GM18520 (cell line): ENCODE measurements around the gene UBXN1.

Experiments
- ATAC-seq: cut with Tn5 transposase; IDR thresholded peaks from one replicate; pipeline ENCODE4 v1.9.1; 2021; ENCODE audit not compliant: unreplicated experiment

UBXN1 gene, protein sequence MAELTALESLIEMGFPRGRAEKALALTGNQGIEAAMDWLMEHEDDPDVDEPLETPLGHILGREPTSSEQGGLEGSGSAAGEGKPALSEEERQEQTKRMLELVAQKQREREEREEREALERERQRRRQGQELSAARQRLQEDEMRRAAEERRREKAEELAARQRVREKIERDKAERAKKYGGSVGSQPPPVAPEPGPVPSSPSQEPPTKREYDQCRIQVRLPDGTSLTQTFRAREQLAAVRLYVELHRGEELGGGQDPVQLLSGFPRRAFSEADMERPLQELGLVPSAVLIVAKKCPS

DNA sequence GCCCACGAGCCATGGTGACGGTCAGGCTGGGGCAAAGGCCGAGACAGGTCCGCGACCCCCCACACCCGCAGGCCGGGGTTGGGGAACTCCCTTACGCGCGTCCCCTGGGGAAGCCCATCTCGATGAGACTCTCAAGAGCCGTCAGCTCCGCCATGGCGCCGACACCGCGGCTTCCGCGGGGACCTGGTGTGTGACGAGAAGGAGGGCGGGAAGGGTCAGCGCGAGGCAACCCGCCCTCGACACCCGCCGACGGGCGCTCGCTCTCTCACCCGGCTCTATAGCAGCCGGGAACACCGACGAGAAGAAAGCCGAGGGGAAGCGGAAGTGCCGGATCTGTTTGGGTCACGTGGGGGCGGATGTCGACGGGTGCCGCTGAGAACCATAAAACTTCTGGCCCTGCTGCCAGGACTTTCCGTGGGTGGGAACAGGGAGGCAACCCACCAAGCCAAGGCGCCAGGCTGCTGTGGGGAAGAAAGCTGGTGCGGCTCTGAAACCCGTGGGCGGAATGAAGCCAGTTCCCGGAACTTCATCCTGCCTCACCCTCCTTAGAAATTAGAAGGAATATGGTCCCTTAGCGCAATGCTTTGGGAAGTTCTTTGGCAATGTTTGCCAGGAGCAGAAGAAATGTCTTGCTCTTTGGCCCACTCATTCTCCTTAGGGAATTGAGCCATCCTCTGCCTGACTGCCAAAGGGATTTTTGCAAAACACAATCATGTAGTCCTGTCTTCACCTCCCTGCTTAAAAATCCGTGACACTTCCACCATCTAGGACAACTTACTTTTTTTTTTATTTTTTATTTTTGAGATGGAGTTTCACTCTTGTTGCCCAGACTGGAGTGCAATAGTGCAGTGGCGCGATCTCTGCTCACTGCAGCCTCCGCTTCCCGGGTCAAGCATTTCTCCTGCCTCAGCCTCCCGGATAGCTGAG is at the start of gene UBXN1:
Gene UBXN1 (minus strand): TSS at position 304 of the 927 bp plus-strand sequence. CDS start 150 bp downstream, at position 154.
- no peak for ATAC-seq

DNA sequence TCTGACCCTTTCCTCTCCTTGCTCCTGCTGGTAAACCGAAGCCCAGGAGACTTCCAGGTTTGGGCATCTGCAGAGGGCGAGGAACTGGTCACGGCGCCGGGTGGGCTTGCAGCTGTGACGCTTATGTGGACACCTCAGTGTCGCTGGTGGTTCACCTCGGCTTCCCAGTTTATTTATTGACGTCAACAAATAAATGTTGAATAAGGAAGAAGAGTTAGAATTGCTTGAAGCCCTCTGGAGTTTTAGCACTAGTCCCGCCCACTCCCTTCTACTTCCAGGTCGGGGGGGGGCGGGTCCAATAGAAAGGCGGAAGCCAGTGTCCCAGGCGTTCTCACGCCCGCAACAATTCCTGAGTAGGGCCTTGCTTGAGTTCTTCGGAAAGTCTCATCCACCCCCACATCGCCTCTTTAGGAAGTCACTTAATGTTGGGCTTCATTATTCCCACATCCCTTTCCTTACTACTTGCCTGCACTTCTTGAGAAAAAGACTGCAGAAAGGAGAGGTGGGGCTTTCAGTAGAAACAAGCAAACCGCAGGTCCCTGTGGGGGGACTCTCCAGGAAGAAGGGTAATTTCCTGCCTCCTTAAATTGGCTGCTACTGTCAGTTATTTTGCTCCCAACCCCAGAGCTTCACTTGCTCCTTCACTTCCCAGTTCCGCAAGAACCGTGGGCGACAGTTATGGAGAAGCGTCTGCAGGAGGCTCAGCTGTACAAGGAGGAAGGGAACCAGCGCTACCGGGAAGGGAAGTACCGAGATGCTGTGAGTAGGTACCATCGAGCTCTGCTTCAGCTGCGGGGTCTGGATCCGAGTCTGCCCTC is 49.5 kb upstream of the UBXN1 start, which contains the start of gene TTC9C:
Gene TTC9C (plus strand): TSS at position 316 of the 818 bp plus-strand sequence. CDS start 363 bp downstream, at position 679.
- no peak for ATAC-seq

DNA sequence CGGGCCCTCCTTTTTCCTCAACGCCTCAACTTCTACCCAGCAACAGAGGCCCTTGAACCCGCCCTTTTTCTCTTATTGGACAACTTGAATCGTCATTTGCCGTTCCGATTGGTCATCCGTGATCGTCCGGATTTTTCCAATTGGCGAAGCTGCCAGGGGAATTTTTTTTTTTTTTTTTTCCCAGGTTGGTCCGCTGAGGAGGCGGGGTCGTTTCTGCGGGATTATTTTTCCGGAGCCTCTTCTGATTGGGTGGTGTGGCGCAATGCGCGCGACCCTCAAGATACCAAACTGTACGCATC is 48.9 kb upstream of the UBXN1 start:
- ATAC-seq, result peak; percentile 33

DNA sequence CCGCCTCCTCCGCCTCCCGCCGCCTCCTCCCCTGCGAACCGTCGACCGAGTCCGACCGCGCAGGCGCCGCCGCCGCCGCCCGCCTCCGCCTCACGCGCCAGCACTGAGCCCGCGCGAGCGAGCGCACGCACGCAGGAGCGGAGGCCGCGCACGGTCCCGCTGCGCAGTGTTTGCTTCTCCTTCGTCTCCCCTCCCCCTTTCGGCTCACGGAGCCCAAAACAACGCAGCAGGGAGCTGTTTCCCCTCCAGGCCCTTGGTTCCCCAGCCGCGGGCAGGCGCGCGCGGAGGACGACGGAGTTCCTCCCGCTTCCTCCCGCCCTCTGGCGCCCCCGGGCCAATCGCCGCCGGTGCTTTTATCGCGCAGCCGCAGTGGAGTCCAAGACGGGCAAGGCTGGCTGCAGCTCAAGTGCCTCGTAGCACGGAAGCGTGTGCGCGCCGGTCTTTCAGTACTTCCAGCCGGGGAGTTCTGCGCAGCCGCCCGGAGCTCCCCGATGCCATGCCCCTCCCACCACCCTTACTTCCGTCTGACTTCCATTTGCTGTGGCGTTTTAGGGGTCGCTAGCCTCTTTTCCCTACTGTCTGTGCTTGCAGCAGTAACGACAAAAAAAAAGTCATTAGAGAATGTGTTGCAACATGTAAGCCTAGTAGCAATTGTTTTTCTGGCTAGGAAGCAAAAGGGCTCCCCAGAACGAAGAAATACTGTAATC is 48.4 kb upstream of the UBXN1 start, which contains the start of gene HNRNPUL2:
Gene HNRNPUL2 (minus strand): TSS at position 293 of the 707 bp plus-strand sequence. CDS start 301 bp downstream, outside the sequence.
- ATAC-seq, result peak; percentile 67

DNA sequence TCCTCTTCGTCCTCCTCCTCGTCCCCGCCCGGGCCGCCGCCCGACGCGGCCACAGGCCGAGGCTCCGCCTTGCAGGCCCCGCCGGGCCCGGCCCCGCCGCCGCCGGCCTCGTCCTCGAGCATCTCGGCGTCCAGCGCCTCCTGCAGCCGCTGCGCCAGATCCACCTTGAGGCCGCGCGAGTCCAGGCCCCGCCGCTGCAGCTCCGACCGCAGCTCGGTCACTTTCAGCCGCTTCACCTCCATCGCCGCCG is 48.0 kb upstream of the UBXN1 start:
- ATAC-seq, result peak; percentile 1

DNA sequence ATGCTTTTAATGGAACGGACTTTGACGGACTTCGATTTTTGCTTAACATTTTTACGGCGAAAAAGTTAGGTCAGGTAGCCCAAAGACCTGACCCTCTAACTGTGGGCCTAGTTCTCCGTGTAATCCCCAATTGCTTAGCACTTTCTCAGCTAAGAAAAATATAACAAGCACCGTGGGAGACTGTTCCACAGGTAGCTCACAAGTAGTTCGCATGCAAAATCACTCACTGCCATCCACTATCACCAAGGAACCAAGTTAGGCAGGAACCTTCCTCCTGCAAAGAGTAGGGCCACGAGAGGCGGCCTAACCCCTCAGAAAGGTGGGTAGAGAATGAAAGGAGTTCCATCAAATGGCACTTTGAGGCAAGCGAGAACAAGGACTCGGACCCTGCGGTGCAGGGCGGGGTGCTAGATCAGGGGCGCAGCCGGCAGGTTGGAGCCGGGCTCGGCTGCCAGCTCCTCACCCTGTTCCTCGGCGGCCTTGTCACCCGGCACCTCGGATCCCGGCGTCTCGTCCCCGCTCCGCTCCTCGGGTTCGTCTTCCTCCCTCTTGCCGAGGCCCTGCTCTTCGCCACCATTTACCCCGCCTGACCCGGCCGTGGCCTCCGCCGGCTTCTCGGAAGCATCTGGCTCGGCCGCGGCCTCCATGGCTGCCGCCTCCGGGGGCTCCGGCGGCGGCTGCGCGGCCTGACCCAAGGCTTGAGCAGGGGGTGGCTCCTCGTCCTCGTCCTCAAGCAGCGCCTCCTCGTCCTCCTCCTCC is 47.5 kb upstream of the UBXN1 start:
- ATAC-seq, result no peak

DNA sequence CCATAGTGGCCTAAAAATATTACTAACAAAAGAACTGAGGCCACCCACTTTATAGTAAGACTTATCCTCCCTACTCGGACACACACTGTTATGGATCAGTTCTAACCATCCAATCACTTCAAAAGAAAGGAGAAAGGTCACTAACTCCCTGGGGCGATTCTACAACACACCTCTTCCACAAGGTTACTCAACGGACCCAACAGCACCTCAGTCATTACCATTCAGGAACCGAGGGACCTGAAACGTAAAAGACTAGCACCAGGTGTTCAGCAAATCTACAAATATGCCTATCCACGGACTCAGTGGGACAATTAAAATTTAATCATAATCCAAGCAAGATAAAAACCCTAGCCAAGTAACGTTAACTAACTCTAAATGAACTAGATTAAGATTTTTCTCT is 46.8 kb upstream of the UBXN1 start:
- no peak for ATAC-seq

DNA sequence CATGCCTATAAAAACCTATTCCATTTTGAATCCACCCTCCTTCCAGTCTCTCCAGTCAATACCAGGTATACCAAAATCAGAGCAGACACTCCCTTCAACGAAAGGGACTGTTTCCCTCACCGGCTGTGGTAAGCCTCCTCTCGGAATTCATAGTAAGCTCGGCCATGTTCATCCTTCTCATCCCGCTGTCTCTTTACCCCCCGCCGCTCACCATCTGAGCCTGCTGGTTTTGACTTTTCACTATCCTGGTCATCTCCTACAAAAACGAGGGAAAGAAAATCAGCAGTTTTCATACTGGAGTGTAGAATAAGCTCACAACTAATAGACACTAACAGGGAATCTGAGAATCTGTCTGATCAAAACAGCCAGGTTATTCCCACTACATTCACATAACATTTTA is 45.3 kb upstream of the UBXN1 start:
- ATAC-seq, result no peak

DNA sequence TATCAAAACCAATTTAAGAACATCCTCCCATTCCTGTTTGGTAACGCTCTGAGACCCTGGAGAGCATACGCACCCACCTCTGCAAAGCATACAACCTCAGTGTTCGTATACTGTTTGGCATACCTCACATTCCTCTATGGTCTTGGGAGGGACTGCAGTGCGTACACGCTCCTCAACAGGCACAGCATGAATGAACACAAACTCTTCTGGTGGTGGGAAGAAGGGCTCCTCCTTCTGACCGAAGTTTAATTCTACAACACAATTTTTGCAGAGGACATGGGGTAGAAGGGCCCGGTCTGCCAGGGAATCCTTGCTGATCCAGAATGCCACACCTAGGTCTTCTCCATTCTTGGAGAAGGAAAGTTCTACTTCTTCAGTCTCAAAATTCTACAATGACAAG is 43.1 kb upstream of the UBXN1 start:
- no peak for ATAC-seq

DNA sequence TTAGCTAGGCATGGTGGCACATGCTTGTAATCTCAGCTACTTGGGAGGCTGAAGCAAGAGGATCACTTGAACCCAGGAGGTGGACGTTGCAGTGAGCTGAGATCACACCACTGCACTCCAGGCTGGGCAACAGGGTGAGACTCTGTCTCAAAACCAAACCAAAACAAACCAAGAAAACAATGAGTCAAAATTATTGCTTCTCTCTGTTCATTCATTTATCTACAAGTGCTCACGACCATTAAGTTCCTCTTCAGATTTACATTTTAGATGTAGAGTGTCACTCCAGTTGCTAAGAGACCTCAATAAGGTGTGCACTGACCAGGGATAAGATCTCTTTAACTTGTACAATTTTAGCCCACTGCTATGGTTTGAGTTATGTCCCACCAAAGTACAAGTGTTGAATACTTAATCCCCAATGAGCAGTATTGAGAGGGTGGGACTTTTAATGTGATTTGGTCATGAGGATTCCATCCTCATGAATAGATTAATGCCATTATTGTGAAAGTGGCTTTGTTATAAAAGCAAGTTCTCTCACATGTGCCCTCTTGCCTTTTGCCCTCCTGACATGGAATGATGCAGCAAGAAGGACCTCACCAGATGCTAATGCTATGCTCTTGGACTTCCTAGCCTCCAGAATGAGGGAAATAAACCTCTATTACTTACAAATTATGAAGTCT is 40.6 kb upstream of the UBXN1 start:
- ATAC-seq, result no peak

DNA sequence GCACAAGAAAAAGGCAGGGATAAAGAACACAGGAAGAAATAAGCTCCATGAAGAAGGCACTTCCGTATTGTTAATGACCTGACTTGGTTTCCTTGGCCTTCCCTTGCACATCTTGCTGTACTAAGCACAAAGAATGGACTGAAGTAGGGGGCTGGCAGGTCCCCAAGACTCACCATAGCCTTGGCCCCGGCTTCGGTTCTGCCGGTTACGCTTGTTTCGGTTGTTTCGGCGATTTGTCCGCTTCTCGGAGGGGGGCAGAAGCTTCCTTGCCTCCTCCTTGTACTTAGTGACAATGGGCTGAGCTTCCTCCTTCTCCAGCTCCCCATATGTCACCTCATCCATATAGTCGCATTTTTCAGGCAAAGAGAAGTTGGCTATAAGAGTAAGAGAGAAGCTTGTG is 37.9 kb upstream of the UBXN1 start:
- ATAC-seq, result no peak

DNA sequence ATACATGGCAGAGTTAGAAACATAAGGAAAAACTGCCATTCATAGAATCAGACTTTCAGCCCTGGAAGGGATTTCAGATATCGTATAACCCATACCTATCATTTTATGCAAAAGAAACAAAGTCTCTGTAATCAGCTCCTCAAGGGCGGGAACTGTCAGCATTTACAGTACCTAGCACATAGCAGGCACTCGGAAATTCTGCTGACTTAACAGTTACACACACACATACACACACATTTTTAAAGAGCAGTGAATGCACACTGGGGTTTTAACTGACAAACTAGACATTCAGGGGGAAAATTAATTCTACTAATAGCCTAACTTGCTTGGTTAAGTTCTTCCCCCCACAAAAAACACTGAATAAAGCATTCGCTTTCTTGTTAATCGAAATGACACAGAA is 37.3 kb upstream of the UBXN1 start:
- ATAC-seq, result no peak

DNA sequence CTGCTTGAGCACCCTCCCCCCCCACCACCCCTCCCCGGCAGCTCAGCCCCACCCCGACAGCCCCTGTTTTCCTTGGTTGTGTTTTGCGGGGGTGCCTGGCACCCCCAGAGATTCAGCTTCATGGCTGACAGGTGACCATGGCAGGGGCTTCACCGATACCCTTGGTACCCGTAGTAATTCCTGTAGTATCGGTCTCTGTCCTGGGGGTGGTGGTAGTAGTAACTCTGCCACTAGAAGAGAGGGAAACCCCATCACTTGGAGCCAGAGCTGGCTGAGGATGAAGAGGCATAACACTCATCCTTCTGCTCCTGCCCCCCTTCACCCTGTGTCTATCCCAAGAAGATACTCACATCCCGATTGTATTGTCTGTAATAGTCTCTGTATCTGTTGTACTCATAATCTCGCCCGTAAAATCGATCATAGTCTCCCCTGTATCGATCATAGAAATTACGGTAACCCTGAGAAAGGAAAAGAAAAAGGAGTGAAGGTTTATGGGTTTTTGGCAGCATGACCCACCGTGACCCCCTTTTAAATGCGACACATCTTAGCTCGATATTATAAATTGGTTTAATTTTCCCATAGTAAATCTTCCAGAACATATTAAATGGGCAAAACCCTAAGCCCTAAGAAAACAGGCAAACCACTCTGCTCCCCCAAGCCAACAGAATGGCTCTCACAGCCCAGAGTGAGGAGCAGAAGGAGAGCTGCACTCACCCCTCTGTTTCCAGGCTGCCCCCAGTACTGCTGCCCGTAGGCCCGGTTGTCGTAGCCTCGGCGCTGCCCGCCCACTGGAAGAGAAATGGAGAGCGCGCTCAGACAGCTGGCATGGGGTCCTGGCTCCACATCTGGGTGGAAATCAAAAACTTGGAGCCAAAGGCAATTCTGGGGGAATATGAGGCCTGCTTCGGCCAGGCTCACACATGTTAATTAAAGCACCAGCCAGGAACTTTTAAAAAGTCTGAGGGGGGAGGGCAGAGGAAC is 36.6 kb upstream of the UBXN1 start:
- ATAC-seq, result no peak

DNA sequence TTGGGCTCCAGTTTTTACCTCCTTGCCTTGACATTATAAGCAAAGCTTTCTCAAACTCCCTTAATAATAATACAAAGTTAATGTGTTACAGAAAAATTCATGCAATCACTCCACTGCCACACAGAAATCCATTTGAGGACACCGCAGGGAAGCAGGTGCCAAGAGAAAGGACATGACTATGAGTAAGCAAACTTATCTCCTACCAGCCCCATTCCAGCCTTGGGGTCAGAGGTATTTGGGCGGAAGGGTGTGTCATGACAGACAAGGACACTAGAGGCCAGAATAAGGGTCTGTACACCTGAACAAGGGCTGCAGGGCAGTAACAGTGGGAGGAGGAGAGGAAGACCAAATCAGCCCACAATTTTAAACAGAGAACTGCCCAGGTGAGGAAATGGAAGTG is 34.5 kb upstream of the UBXN1 start:
- ATAC-seq, result no peak

DNA sequence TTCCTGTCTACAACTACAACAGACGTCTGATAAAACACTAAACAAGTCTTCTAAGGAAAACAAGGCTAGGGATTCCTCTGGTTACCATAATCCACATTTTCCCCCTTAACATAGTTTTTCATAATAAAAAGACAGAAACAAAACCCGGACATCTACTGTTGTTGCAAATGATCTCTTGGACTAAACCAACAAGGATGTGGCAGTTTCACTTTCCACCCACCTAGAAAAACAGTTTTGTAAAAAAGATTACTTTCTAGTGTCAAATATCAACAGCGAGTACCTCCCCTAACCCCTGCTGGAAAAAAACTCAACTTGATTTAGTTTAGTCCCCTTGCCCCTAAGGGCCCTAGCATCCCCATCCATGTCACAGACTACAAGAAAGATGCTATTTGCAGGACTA is 34.0 kb upstream of the UBXN1 start:
- ATAC-seq, result no peak

DNA sequence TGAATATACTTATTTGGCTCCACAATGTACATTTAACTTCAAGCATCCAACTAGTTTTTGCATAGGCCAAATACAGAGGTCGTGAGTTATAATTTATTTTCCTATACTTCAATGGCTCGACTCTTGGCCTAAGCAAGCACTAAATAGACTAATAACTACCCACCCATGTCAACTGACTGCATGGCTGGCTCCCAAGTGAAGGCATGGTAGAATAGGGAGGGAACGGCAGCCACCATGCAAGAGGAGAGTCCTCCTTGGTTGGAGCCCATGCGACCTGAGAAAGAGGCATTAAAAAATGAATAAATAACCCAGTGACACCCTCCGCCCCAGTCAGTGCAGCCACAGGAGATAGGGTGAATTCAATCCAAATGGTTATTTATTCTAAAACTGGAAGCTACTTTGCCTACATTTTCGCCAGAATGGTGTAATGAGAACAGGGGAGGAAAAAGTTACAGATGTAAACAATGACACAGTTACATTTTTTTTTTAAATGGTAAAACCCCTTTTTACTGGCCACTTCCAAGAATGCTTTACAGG is 33.5 kb upstream of the UBXN1 start:
- ATAC-seq, result no peak

DNA sequence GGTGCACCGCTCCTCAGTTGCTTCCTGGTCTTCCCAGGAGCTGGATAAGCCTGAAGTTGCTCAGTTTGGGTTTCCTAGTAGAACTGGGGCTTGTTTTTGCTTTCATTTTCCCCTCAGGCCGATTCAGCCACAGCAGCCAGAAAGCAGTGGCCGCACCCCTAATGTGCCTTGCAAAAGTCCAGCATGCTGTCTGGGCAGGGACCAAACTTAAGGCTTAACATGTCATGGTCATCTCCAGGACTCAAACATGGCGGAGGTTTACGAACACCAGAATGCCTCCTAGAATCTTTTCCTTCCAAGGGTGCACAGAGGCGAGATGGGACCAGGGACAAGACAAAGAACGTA is 31.1 kb upstream of the UBXN1 start:
- ATAC-seq, result no peak

DNA sequence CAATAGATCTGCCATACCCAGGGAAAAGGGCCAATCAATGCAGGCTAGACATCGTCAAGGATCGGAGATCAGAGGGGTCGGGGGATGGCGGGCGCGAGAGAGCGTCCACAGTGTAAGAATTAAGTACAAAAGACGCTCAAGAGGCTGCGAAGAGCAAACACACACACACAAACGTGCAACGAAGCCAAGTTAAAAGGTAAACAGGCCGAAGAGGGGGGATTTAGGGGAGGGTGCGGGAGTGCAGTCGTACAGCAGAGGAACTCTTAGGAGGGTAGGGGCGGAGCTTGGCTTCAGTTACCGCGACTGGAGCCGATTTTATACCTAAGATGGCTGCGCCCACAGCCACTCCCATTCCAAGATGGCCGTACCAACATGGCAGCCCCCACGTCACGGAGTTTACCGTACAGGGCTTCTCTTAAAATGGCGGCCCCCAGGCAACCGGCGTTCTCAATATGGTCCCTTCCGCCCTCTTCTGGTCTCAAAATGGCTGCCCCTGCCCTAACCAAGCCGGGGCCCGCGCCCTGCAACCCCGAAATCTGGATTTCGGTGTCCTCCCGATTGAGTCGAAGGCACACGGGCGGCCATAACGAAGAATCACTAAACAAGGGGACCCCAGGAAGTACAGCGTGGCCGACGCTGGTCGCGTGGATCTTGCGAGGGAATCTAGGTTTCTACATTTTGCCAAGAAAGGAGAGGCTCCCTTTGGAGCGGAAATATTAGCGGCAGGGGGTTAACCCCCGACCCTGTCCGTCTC is 30.6 kb upstream of the UBXN1 start:
- peak; percentile 52 for ATAC-seq
